GM12801 (cell line): ENCODE measurements around the gene HSD17B12.

ENCODE experiments used
- CTCF ChIP-seq: IDR thresholded peaks from one replicate; pipeline ENCODE4 v1.5.1; 2011; ENCODE audit warnings: control low read depth; ENCODE audit not compliant: insufficient read length; ENCODE audit errors: extremely low read depth

HSD17B12 gene

GRCh38 chr11:43856993-43857392 lies 176.5 kb downstream of the HSD17B12 start:
- TF ChIP-seq CTCF, result no peak

- TF ChIP-seq CTCF, result no peak
These were observed 180.6 kb downstream of the HSD17B12 start for GRCh38 chr11:43861141-43861540.

- TF ChIP-seq CTCF, result no peak
These were observed 186.0 kb downstream of the HSD17B12 start for GRCh38 chr11:43866520-43866919.

- TF ChIP-seq CTCF, result no peak
These were observed 186.4 kb downstream of the HSD17B12 start for GRCh38 chr11:43866969-43867368.

- no peak for TF ChIP-seq CTCF
These were observed 188.5 kb downstream of the HSD17B12 start for GRCh38 chr11:43868852-43869567.

- TF ChIP-seq CTCF, result no peak
These were observed 190.5 kb downstream of the HSD17B12 start for GRCh38 chr11:43871051-43871450.

DNA sequence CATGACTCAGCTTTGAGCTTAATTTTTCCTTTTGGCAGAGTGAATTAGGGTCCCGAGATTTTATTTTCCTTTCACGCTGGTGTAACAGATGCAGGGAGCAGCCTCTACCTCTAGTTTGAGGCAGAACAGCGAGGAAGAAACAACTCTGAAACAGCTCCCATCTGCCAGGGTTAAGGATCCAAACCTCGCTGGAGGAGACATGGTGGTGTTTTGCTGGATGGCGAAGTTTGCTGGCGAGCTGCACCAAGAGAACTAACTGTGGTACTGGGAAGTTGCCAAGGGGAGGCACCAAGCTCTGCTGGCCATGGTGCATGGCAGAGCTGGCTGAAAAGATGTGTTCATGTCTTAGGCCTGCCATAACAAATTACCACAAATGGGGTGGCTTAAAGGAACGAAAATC lies 192.5 kb downstream of the HSD17B12 start:
- TF ChIP-seq CTCF, result no peak
